Camera-type eye (tissue), 1 donor: ENCODE results near the gene WWTR1. TPM values are rescaled to one million over a fixed set of nuclear protein-coding genes. Genes with fewer than 3 reads are reported as not detected.

ENCODE experiments used
- total RNA-seq: library from RNA; depleted of rRNA; stranded (reverse); fragments of >200 nt; gene quantifications from one replicate; pipeline ENCODE4 v1.2.3, GENCODE V29; 2014

WWTR1 gene
- 92.8 TPM for total RNA-seq

GRCh38 chr3:149657926-149658743 is at the start of gene WWTR1:
Gene WWTR1 (minus strand): TSS chr3:149658025. CDS start chr3:149657306, 719 bp downstream.

GRCh38 chr3:149474250-149474817 is 183.5 kb downstream of the WWTR1 start, which contains the start of gene TM4SF4:
Gene TM4SF4 (plus strand): TSS chr3:149474697. CDS start chr3:149474878, 181 bp downstream.

Other genes starting within 250 kb of the WWTR1 start
- not detected for gene TM4SF4, start 183.3 kb downstream of the WWTR1 start, total RNA-seq
- gene COMMD2, start 94.5 kb upstream of the WWTR1 start, total RNA-seq = 55.8 TPM
- not detected for gene ANKUB1, start 134.5 kb upstream of the WWTR1 start, total RNA-seq
- gene RNF13, start 155.2 kb upstream of the WWTR1 start, total RNA-seq = 130 TPM